ENCODE results near the gene TCP11L2.
"Not testable (repeated sequence)": the region's sequence is repeated elsewhere in the genome, so short reads cannot be mapped to it uniquely, and the experiment has no call there.

Gene TCP11L2

DNA sequence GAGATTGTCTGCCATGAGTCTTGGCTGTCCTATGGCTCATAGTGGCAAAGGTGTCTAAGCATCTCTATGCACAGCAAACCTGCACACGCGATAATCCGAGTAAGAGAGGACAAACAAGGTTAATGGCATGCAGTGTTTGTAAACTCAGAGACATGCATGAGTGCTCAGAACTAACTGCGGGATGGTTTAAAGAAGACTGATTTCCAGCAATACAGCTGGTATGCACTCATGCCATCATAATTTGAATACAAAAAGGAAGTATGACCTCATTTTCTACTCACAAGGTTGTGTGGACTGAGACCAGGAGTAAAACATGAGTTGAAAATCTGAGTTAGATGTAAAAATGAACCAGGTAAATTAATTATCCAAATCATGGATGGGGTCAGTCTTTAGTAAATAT, 16.6 kb upstream of the TCP11L2 start:
- no peak for DNase-seq

DNA sequence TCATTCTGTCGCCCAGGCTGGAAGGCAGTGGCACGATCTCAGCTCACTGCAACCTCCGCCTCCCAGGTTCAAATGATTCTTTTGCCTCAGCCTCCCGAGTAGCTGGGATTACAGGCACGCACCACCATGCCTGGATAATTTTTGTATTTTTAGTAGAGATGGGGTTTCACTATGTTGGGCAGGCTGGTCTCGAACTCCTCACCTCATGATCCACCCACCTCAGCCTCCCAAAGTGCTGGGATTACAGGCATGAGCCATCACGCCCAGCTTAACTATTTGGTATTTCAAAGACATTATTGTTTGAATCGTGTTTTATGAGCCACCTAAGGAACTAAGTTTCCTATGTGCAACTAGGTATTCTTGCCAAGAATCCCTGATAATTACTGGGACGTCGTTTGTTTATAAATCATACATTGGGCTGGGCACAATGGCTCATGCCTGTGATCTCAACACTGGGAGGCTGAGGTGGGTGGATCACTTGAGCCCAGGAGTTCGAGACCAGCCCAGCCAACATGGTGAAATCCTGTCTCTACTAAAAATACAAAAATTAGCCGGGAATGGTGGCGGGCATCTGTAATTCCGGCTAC, 15.9 kb upstream of the TCP11L2 start:
- not testable (repeated sequence) for DNase-seq

DNA sequence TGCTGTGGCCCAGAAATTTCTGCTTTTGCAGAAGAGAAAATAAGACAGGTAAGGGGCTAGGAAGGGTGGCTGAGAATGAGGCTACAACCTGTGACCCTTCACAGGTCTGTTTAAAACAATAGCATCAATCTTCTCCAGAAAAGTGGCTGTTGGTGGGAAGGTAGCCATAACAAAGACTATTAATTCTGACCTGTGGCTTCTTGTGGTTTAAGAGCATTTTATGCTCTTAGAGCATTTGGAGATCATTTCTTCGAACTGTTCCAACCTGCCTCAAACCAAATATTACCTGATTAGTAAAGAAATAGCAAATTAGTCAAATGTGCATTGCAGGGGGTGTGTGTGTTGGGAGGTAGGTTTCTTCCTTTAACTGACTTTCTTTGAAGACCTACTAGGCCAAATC, 15.2 kb upstream of the TCP11L2 start:
- no peak for DNase-seq

DNA sequence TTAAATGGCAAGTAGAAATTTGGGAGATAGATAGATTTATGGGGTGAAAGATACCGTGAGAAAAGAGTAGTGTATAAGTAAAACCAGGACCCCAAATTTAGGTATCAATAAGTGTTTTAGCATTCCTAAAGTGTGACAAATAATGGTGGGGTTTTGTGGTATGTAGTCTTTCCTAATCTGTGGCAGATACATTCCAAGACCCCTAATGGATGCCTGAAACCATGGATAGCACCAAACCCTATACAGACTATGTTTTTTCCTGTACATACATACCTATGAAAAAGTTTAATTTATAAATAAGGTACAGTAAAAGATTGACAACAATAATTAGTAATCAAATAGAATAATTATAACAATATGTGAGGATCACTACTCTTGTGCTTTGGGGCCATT, 14.4 kb upstream of the TCP11L2 start:
- DNase-seq = no peak

DNA sequence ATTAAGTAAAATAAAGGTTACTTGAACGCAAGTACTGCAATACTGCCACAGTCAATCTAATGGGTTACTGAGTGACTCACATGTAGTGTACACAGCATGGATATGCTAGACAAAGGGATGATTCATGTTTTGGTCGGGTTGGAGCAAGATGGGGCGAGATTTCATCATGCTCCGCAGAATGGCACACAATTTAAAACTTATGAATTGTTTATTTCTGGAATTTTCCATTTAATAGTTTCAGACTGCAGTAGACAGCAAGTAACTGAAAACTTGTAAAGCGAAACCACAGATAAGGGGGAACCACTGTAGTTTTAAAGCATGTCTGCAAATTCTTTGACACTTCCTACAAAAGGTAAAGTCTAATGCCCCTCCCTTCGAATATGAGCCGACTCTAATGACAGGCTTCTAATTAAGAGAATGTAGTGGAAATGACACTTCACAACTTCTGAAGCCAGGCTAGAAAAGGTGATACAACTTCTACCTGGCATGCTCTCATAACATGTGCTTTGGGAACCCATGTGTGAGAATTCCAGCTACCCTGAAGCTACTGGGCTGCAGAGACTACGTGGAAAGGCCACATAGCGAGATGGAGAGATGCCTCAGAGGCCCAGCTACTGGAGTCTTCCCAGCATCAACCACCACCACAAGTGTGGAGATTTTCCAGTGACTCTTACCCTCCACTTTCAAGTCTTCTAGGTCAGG, 13.9 kb upstream of the TCP11L2 start:
- no peak for DNase-seq

DNA sequence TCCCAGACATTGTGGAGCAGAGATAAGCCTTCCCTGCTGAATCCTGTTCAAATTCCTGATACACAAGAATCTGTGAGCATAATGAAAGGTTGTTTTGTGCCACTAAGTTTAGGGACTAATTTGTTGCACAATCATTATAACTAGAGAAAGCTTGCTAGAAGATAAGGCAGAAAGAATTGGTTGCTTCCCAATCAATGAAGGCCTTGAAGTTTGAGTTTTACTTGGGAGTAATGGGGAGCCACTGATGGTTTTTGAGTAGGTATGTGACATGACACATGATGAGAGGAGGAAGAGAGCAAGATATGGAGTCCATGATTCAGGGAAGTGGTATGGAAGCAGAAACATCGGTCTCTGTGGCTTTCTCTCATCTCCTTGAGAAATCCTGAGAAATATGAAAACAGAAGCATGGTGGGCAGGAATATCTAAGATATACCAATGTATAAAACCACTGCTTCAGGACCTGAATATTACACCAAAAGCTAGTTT, 13.3 kb upstream of the TCP11L2 start:
- DNase-seq = no peak

DNA sequence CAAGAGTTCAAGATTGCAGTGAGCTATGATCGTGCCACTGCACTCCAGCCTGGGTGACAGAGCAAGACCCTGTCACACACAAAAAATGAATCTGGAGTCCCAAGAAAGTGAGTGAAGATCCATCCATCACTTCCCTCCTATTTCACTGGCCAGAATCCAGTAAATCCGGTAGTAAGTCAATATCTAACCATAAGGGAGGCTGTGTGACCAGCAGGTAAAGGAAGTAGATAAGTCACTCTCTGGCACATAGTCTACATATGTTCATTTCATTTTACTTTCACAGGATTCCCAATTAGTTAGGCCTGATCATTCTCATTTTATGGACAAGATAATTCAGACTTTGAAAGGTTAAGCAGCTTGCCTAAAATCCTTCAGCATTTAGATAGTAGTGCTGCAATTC, 11.9 kb upstream of the TCP11L2 start:
- no peak for DNase-seq

DNA sequence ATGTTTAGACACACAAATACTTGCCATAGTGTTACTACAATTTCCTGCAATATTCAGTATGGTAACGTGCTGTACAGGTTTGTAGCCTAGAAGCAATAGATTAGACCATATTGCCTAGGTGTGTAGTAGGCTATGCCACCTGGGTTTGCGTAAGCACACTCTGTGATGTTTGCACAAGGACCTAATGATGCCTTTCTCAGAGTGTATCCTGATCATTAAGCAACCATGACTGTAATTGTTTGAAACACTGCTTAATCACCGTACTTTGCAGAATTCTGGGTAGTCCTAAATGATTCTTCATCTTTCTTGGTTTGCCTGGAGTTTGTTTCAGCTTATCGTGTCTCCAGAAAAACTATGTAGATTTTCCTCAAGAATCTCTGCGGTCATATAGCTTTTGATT, 11.2 kb upstream of the TCP11L2 start:
- peak; percentile 81 for DNase-seq

DNA sequence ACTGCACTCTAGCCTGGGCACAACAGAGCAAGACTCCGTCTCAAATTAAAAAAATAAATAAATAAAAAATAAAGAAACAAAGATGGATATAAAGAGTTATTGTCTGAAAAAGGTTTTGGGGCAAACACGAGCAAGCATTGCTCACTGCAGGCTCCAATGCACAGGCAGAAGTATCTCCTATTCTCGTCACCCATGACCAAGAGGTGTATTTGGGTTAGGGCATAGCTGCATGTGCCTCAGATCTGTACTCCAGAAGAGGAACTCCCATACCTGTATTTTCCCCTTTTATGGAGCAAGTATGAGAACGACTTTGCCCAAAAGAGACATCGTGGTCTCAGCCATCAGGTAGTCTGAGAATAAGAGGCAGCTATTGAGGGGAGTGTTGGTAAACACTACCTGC, 10.2 kb upstream of the TCP11L2 start:
- DNase-seq = no peak

DNA sequence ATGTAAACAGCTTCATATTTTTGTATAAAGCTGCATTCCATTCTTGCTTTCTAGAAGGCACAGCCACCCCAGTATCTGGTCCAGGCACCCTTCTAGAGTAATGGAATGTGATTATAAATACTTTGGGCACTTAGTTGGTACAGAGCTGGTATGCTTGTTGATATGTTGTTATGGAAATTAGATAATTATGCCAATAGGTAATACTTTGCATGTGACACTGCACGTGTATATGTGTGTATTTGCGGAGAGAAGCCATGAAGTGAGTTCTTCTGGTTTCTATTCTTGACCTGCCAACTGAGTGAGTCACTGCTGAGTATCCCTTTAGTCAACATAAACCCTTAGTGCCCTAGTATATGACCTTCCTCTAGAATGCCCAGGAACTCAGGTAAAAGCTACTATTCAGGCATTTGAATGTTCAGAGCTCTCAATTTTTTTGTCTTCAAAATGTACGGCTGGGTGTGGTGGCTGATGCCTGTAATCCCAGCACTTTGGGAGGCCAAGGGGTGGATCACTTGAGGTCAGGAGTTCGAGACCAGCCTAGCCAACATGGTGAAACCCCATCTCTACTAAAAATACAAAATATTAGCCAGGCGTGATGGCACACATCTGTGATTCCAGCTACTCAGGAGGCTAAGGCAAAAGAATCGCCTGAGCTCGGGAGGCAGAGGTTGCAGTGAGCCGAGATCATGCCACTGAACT, 6.2 kb upstream of the TCP11L2 start:
- DNase-seq = no peak

DNA sequence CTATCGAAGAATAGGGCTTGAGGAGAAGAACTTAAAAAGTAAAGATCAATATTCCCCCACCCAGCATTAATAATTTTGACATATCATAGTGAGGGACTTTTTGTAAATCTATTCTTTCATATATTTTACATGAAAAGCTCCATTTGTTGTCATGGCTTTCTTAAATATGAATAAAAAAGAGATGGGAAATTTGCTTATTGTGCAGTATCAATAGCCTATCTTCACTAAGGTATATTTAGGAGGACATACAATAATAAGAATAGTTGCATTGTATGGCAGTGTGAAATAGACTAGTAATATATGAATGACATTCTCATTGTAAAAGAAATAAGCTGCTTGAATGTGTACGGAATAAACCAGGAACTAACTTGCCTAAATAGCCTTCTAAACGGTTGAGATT, 5.5 kb upstream of the TCP11L2 start:
- DNase-seq = no peak

DNA sequence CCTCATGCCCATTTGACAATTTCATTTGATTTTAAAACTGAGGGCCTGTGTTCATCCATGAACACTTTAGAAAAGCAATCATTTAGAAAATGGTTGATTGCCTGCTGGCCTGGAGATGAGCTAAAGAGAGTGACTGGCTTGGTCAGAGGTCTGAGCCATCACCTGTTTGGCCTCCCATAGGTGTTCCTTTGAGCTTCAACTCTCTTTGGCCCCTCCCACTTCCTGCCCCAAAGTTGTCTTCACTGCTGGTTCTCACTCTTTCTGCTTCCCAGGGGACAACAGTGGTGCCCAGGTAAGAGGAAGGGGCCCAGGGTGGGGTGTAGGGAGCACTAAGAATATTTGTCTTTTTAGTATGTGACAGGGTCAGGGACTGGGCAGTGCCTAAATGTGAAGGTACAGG, 4.9 kb upstream of the TCP11L2 start:
- no peak for DNase-seq

DNA sequence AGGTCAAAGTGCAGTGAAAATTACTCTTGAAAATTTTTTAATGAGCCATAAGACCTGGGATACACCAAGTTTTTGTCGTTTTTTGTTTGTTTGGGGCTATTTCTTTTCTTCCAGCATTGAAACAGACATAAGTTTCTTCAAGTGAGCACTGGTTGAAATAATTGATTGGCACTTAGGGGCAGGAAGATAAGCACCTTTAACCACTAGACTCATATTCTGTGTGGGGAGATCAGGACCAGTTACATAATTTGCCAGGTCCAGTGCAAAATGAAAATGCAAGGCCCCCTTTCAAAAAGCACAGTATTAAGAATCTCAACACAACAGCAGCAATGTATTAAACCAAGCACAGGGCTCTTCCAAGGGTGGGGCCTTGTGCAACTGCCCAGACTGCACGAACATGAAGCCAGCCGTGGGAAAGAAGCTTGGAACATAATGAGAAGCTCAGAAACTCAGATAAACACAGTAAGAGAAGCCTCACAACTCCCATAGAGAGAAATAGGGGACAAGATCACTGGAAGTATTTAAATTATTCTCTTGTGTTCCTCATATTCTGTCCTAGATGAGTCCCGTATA, 3.2 kb upstream of the TCP11L2 start:
- no peak for DNase-seq

DNA sequence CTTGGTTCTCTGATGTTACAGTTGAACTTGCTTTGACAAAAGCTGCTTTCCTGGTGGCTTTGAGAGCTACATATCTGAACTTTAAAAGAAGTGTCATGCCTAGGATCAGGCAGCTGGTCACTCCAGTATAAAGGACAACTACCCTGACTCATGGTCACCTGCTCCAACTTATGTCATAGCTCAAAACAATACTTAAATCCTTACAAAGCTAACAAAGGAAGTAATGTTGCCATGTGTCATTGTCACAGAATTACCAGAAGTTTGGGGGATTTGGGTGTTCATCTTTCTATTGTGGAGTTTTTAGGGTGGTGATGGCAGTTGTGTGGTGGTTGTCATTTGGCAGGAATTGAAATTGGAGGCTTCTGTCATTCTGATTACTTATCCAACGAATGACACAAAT, 1.8 kb upstream of the TCP11L2 start:
- DNase-seq = no peak

DNA sequence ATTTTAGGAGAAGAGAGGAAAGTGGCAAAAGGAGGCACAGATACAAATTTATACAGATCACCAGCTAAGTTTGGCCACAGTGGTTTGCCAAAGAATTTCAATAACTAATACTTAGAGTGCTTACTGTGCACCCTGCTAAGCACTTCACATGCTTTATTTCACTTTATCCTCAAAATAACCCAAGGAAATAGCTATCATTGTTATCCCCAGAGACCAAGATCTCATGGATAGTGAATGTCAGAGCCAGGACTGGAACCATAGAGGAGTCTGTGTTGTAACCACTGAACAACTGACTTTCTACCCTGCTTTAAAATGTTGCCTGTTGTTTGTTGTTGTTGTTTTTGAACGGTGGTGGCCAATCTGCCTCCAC, 1.3 kb upstream of the TCP11L2 start:
- no peak for DNase-seq

DNA sequence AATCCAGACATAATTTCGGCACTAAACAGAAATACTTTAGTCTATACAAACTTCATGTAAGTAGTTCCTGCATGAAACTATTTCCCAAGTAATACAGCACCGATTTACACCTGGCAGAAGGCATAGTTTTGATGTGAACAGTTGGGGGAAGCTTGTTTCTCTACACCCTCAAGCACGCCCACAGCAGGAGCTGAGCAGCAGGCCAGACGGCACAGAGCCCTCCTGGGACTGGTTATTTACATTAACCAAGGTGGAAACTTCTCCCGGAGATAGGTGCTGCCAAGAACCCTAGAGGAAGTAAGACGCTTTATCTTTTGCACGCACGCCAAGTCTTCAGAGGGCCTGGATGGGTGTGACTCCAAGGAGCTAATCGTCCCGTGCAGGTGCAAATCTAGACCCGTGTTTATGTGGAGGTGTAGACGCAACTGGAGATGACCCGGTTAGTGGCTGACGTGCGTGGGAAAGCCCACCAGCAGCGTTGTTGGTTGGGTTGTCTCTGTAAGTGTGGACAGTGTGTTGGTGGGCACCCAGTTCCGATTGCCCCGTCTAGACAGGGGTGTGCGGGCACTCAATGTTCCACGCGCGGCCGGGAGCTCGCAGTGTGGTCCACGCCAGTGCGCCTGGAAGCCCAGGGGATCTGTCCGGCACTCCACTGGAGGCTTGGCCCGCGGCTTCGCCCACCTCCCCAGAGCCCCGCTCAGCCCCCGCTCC, 767 bp upstream of the TCP11L2 start:
- peak; percentile 34 for DNase-seq

DNA sequence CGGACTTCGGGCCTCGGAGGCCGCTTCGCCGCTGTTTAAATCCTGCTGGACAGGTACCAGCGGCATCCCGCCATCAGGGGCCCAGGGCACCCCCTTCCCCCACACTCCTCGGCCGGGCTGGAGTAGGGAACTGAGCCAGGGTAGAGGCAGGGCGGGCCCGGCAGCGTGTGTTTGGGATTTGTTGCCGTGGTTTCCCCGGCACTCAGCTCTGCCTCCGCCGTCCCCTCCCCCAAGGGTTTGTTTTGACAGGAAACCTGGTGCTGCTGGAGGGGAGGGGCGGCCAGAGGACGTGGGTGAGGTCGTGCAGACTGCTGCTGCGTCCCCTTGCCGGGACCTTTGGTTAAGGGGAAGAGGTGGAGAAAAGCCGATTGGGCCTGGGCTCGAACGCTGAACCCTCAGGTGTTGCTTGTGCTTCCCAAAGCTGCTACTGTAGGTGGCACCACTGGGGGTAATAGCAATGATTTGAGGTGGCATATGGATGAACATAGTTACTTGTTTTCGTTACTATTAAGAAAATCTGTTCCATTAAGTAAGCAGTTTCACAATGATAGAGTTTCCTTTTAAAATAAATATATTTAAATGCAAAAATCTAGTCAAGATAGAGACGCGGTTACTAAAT, 778 bp downstream of the TCP11L2 start:
- DNase-seq = peak; percentile 37

DNA sequence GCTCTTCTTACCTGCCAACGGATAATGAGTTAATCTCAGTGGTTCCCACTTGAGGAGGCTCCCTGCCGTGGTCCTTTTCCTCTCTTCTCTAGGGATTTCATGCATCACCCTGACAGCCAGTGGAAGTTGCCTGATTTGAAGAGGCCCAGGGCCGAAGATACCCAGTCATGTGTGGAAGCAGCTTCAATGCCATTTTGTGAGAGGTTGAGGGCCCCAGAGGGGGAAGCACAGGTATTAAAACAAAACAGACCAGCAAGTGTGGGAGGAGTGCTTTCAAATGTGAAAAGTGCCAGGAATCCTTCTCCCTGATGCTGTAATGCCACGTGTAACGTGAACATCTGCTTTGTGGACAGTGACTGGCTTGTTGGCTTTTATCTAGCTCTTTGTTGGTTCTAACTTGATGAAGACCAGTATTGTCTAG, 1.5 kb downstream of the TCP11L2 start:
- DNase-seq = no peak

DNA sequence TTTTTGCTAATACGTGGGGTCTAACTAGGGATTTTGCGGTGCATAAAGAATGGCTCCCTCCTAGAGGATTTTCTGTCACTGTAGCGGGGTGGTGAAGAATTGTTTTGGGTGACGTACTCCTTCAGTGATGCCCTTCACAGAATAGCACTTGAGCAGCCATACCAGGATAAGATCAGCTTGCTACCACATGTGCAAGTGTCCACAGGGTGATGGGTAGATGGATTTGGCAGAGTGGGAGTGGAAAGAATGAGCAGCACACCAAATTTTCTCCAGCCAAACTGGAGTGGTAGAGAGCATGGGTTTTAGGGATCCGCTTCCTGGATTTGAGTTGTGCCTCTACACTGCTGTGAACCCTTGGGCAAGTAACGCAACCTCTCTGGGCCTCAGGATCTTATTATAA, 2.3 kb downstream of the TCP11L2 start:
- DNase-seq = no peak

DNA sequence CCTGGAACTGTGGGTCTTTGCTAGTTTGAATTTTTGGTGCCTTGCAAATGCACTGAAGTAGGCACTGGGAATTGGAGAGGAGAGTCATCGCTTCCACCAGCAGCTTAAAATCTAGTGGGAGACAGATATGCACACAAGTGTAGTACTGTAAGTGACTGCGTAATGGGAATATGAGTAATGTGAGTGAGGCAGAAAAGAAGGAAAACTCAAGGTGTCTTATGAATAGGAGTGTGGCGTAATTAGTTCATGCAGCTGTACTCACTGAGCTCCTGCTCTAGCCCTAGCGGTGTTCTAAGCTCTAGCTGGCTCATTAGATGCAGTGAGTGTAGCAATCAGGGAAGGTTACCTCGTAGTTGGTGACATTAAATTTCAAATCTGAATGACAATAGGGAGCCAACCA, 2.8 kb downstream of the TCP11L2 start:
- DNase-seq = no peak

DNA sequence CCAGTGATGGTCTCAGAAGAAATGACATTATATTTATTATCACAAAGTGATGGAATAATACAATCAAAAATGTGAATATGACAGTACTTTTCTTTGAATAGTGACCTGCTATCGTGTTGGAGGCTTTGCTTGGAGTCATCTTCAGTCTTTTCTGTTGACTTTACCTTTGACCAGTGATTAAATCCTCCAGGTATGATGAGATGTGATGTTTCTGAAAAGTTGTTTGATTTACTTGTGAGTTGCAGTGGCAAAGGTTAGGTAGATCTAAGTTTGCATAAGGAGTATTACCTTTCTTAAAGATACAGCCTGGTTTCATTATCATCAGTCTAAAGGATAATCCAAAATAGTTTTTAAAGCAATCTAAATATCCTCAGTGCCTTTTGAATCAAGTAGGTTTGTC, 4.6 kb downstream of the TCP11L2 start:
- no peak for DNase-seq

DNA sequence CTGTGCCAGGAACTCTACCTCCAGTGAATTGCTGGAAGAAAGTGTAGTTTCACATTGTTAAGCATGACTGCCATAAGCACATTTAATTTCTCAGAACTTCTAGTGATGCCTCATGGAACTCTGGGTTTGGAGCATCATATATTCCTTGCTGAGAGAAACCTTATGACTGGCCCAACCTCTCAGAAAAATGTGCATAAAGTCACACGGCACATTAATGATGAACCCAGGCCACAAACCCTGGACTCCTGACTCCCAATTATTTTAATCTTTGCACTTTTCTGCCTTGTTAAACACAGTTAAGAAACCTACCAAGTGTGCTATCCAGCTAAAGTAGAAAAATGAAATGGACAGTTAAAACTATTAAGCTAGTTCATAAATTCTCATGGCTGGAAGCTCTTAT, 5.6 kb downstream of the TCP11L2 start:
- no peak for DNase-seq

DNA sequence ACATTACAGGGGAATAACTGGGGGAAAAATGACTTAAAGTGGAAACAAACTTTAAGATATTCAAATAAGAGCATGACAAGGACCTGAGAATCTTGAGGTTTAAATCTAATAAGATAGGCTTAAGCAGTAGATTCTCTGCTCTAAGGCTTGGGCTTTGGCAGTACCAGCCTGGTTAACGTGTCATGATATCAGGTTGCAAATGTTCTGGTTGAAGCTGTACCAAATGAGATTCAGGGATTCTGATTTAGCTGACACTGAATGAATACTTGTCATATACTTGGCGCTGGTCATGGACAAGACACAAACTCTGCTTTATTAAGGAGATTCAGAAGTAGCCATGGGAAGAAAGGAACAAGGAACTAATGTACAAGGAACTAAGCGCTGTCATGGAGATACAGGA, 6.1 kb downstream of the TCP11L2 start:
- DNase-seq = no peak
